GM21390 (cell line): ENCODE data around the gene B3GNT2.
"Not testable (repeated sequence)": the region's sequence is repeated elsewhere in the genome, so short reads cannot be mapped to it uniquely, and the experiment has no call there.

Experiments
- ATAC-seq: cut with Tn5 transposase; IDR thresholded peaks from one replicate; pipeline ENCODE4 v1.9.1; 2021; ENCODE audit not compliant: unreplicated experiment

The B3GNT2 gene

GRCh38 chr2:62234755-62235655 lies 39.1 kb downstream of the B3GNT2 start:
- ATAC-seq: no peak

- no peak for ATAC-seq
Observed at GRCh38 chr2:62236499-62236898, 40.6 kb downstream of the B3GNT2 start.

- no peak for ATAC-seq
Observed at GRCh38 chr2:62238236-62238635, 42.3 kb downstream of the B3GNT2 start.

GRCh38 chr2:62240546-62240945 lies 44.6 kb downstream of the B3GNT2 start:
- ATAC-seq: no peak

- no peak for ATAC-seq
Observed at GRCh38 chr2:62243983-62244382, 48.1 kb downstream of the B3GNT2 start.

GRCh38 chr2:62248226-62248625 lies 52.3 kb downstream of the B3GNT2 start:
- ATAC-seq: no peak

GRCh38 chr2:62250239-62250638 lies 54.3 kb downstream of the B3GNT2 start:
- ATAC-seq: no peak

- no peak for ATAC-seq
Observed at GRCh38 chr2:62254424-62255266, 58.7 kb downstream of the B3GNT2 start.

GRCh38 chr2:62257466-62257865 lies 61.6 kb downstream of the B3GNT2 start:
- ATAC-seq: no peak

- ATAC-seq: no peak
Observed at GRCh38 chr2:62263076-62263715, 67.3 kb downstream of the B3GNT2 start.

GRCh38 chr2:62264186-62264585 lies 68.3 kb downstream of the B3GNT2 start:
- ATAC-seq: no peak

- ATAC-seq: no peak
Observed at GRCh38 chr2:62265106-62265505, 69.2 kb downstream of the B3GNT2 start.

- ATAC-seq: no peak
Observed at GRCh38 chr2:62266433-62267038, 70.6 kb downstream of the B3GNT2 start.

- no peak for ATAC-seq
Observed at GRCh38 chr2:62267696-62268095, 71.8 kb downstream of the B3GNT2 start.

GRCh38 chr2:62268681-62269188 lies 72.8 kb downstream of the B3GNT2 start:
- ATAC-seq: not testable (repeated sequence)

GRCh38 chr2:62270728-62271127 lies 74.8 kb downstream of the B3GNT2 start:
- ATAC-seq: no peak
